Activated CD8-positive, alpha-beta memory T cell treated with anti-CD3 and anti-CD28 coated beads for 36 hours (primary cell): Measurements from ENCODE around the gene PTGES2. TPM values are rescaled to one million over a fixed set of nuclear protein-coding genes. Genes with fewer than 3 reads are reported as not detected.

ENCODE experiments used
- CTCF ChIA-PET: fragments of 350-600 bp; sonication (Branson Sonifier 250); formaldehyde crosslinking; loops from one replicate; lab custom pipeline; 2021; ENCODE audit warnings: antibody characterized with exemption; lab: Charles Lee
- POLR2A ChIA-PET: fragments of 350-600 bp; sonication (Branson Sonifier 250); formaldehyde crosslinking; loops from one replicate; lab custom pipeline; 2021; ENCODE audit warnings: antibody characterized with exemption; lab: Charles Lee
- total RNA-seq, 2 experiments: library from RNA; stranded (reverse); gene quantifications; one replicate each; pipeline ENCODE4 v1.2.3, GENCODE V29; 2021

Gene PTGES2
- total RNA-seq, 2 experiments from 2014 or later, result 68.3 to 68.6 TPM

DNA sequence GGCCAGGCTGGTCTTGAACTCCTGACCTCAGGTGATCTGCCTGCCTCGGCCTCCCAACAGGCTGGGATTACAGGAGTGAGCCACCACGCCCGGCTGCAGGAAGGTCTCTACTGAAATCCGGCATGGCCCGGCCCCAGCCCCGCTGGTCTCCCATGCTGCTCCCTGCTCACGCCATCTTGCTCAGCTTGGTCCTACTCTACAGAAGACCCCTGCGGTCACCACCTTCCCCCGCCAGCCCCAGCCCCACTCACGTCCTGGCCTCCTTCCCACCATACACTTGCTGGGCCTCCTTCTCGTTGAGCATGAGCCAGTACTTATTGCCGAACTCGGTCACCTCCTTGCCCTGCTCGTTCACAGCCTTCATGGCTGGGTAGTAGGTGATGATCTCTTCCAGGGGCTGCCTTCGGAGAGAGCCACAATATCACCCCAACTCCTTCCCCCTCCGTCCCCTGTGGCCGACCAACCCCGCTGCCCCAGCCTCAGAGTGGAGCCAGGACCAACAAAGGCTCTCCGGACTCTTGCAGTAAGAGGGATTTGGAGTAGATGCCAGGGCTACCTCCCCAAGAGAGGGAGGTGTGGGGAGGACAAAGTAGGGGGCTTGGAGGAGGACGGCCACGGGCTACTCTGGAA is 4.0 kb downstream of the PTGES2 start:
- CTCF ChIA-PET, result no interaction called here
- POLR2A ChIA-PET, result interaction anchor here (0.7 kb wide), 1 partner anchor 13 kb away, joined by 7 read pairs; no protein-coding TSS in a partner anchor

DNA sequence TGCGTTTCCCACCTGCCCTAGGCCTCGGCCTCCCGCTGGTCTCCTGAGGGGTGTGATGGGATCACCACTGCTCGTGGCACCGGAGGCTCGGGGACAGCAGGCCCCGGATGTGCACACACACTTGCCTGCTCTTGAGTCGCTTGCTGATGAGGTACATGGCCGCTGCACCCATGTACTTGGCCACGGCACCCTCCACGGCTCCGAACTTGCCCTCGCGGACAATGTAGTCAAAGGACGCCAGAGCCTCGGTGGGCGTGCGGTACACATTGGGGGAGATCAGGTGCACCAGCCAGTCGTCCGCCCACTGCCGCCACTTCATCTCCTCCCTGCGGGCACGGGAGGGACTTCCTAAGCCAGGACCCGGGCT is 4.7 kb downstream of the PTGES2 start:
- CTCF ChIA-PET, result no interaction called here
- POLR2A ChIA-PET, result no interaction called here

DNA sequence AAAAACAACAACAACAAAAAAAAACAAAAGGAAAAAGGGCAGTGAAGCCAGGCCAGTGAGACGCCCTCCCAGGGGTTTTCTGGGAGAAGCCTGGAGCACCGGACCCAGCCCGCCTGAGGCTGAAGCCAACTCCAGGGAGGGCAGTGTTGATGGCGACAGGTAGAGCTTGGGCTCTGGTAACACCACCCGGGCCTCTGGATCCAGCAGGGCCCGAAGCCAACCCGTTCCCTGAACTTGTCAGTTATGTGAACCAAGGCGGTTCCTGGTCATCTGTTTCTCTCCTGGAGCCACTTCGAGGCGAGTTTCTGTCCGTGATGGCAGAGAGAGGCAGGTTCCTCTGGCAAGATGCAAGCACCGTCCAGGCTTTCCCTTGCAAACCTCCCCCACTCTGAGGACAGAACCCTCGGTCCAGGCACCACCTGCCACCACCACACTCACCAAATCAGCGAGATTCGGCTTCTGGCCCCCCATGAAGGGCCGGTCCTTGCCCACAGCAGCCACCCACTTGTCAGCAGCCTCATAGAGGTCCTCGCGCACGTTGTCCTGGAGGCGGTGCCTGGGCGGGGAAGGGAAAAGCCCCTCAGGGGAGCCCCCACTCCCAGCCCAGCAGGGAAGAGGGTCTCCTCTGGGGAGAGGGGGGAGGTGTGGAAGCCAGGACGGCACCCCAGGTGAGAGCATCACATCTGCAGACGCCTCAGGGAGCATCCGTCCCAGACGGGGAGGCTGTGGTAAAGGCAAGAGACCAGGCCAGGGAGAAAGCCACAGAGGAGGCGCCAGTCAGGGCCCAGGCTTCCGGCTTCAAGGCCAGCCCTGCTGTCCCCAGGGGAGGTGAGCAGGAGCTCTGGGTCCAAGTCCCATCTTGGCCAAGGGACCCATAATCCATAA is 5.4 kb downstream of the PTGES2 start:
- ChIA-PET POLR2A (no interaction called here), CTCF (interaction anchor here (0.7 kb wide), 1 partner anchor 95 kb away, joined by 3 read pairs; no protein-coding TSS in a partner anchor)

DNA sequence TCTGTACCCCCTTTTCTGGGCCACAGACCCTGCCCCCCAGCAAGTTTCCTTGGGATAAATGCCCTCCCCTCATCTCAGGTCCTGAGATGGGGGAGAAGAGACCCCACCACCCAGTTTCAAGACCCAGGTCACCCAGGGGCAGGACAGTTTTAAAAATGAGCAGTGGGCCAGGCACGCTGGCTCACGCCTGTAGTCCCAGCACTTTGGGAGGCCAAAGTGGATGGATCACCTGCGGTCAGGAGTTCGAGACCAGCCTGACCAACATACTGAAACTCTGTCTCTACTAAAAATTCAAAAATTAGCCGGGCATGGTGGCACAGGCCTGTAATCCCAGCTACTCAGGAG is 6.1 kb downstream of the PTGES2 start:
- POLR2A ChIA-PET, result no interaction called here
- CTCF ChIA-PET, result interaction anchor here (0.6 to 0.7 kb wide), 2 partner anchors 96 to 297 kb away, joined by 3 to 4 read pairs; no protein-coding TSS in a partner anchor

DNA sequence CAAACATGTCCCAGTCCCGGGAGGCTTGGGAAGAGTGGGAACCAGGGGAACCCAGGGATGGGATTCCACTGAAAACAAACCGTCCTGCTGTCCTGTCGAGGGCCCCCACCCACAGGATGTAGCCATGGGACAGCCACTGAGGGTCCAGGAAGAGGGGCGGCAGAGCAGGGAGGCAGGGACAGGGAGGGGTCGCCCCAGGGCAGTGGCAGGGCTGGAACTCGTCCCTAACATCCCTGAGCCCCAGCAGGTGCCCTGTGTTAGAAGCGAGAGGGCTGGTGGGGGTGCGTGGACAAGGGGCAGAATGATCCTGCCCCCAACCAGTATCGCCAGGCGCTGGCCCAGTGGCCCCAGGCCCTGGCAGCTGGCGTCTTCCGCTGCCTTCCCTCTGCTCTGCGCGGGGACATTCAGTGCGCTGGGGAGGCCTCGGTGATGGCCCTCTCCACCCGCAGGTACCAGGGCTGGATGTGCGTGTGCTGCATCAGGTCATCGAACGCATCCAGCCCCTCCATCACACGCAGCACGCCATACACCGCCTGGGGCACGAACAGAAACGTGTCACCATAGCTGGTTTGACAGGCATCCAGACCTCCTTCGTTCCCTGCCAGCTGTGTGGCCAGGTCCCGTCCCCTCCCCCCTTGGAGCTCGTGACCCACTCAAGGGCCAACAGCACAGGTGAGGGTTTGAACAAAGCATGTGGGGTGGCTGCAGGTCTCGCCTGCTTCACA is 6.6 kb downstream of the PTGES2 start:
- ChIA-PET POLR2A (no interaction called here), CTCF (interaction anchor here (0.6 to 0.7 kb wide), 2 partner anchors 96 to 297 kb away, joined by 3 to 4 read pairs; no protein-coding TSS in a partner anchor)

DNA sequence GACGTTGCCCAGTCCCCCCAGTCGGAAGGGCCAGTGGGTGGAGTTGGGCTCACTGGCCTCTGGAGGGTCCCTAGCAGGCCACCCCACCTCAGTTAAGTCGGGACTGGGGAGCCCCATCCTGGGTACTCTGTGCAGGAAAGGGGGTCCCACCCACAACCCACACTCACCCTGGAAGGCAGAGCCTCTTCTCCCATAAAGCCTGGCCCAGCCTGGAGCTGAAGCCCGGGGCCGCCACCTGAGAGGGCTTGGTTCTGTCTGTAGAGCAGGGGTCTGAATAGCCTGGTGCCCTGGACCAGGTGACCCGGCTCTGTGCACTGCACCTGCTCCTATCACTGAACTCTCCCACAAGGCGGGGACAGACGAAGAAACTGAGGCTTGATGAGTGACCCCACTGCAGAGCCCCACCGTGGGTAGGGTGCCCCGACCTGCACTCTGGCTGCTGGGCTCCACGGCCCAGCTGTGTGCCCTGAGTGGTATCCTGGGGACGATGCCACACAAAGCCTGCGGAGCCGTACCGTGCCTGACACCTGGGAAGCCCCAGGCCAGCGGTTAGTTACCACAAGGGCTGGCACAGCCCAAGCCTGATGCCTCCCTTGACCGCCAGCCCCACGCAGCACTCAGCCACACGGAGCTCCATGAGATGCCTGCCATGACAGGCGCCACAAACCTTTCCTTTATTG is 7.3 kb downstream of the PTGES2 start:
- CTCF ChIA-PET, result interaction anchor here (1.0 kb wide), 1 partner anchor 176 kb away, joined by 3 read pairs; no protein-coding TSS in a partner anchor
- POLR2A ChIA-PET, result no interaction called here

DNA sequence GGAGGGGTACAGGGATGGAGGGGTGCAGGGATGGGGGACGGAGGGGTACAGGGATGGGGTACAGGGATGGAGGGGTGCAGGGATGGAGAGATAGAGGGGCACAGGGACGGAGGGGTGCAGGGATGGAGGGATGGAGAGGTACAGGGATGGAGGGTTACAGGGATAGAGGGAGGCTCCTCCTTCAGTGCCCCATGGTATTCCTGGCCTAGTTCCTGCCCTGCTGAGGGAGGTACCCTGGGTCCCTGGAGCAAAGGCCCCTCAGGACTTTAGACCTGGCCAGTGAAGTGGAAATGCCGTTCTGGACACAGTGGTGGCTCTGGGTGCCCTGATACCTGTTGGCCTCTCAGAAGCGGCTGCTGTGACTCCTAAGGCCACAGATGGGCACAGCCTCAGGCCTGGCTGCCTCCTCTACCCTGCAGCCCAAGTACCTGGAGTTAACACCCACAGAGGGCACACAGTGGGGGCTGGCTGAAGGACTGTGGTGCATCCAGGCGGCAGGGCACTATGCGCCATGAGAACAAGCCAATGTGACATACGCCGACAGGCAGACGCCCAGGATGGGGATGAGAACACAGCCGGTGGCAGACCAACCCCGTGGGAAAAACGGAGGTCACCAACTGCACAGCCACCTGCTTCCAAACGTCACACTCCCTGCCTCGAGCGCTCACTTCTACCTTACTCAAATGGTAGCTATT is 8.4 kb downstream of the PTGES2 start:
- ChIA-PET POLR2A (no interaction called here), CTCF (interaction anchor here (1.0 kb wide), 1 partner anchor 175 kb away, joined by 3 read pairs; no protein-coding TSS in a partner anchor)

DNA sequence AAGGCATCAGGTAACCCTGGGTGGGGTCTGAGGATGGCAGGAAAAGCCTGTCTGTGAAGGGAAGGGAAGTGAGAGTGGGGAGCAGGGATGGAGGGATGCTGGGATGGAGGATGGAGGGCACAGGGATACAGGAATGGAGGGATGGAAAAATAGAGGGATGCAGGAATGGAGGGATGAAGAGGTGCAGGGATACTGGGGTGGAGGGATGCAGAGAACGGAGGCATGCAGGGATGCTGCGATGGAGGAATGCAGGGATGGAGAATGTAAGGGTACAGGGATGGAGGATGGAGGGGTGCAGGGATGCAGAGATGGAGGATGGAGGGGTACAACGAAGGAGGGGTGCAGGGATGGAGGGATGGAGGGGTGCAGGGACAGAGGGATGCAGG is 9.1 kb downstream of the PTGES2 start:
- ChIA-PET CTCF (interaction anchor here (0.5 to 3.2 kb wide), 20 partner anchors 8 to 373 kb away, joined by 3 to 28 read pairs (median 6); no protein-coding TSS in a partner anchor), POLR2A (no interaction called here)

DNA sequence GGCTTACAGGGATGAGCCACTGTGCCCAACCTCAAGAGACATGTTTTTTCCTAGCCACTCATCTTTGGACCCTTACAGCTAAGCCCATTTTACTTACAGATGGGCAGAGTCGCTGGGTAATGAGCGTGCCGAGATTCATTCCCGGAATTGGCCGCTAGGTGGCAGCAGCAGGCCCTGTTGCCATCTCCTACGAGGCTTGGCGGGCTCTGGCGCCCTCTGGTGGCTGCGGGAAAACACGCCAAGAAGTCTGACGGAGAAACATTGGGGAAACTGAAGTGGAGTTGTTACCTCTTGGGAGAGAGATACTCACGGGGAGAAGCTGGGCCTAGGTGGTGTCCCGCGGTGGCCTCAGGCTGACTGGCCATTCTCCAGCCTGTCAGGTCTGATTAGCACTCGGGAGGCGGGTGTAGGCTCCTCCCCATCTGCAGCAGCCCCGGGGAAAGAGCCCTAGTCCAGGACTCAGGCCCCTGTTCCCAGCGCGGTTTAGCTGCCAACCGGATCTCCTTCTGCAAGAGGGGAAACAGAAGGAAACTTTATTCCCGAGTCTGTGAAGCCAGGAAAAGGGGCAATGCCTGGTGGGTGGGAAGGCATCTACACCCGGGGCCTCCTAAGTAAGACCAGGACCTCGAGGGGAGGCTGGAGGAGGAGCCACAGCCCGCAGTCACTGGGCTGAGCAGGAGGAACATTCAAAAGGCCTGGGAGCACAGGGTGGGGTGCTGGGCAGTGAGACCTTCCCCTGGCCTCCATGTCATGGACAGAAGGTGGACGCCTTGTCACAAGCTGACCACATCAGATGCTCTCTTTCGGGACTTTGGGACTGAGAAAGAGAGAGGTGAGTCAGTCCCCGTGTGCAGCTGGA is 9.7 kb downstream of the PTGES2 start:
- POLR2A ChIA-PET, result no interaction called here
- CTCF ChIA-PET, result interaction anchor here (0.5 to 3.2 kb wide), 36 partner anchors 8 to 545 kb away, joined by 3 to 28 read pairs (median 4); partner anchors contain the start of gene BBLN

DNA sequence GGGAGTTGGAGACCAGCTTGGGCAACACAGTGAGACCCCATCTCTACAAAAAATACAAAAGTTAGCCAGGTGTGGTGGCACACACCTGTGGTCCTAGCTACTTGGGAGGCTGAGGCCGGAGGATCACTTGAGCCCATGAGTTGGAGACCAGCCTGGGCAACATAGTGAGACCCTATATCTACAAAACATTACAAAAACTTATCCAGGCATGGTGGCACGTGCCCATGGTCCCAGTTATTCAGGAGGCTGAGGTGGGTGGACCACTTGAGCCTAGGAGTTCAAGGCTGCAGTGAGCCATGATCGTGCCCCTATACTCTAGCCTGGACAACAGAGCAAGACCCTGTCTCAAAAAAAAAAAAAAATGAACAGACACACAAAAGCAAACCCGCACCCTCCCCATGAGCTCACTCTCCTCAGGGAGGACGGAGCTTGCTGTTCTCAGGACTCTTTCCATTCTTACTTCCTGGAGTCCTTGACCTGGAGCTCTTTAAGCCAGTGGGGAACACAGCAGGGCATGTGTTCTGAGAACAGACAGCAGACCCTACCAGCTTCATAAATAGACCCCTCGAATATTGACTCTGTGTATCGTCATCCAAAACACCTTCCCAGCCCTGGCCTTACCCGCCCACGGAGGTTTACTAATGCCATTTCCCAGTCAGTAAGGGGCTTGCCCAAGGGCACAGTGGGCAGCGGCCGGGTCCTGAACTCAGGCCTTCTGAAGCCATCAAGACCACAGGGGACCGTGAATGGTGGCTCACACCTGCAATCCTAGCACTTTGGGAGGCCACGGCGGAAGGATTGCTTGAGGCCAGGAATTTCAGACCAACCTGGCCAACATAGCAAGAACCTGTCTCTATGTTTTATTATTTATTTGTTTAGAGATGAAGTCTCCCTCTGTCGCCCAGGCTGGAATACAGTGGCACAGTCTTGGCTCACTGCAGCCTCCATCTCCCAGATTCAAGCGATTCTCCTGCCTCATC is 11.1 kb downstream of the PTGES2 start:
- ChIA-PET POLR2A (interaction anchor here (0.5 kb wide), 1 partner anchor 72 kb away, joined by 4 read pairs; no protein-coding TSS in a partner anchor), CTCF (interaction anchor here (1.1 to 3.2 kb wide), 7 partner anchors 9 to 234 kb away, joined by 3 to 28 read pairs (median 7); no protein-coding TSS in a partner anchor)

DNA sequence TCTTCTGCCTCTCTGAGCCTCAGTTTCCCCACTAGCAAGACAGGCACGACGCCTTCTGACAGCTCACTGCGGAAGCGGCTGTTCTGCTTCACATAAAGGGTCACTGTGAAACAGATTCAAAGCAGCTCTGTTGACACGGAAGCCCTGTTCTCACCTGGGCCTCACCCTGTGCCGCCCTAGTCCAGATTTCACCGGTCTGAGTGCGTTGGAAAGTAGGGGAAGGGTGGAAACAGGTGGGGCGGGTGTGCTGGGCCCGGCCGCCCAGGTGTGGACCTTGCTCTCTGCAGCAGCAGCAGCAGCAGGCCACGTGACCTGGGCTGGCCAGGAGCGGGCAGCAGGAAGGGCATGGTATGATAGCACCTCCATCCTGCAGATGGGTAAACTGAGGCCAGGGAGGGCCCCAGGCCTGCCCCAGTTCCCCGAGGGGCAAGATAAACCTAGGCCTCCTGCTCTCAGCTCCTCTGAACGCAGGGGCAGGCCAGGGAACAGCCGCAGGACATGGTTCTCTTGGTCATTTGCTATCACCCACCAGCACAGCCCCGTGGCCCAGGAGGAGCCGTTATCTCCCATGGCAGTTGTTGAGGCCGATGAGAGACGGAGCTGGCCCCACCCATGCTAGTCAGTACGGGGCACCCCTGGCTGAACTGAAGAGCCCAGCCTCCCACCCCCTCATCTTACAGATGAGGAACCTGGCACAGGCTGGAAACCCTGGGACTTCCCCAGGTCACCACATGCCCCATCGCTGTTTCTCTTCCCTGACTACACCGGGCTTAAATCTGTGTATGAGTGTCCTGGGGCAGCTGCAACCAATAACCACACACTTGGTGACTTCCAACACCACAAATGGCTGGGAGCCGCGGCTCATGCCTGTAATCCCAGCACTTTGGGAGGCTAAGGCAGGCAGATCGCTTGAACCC is 12.1 kb downstream of the PTGES2 start:
- ChIA-PET POLR2A (no interaction called here), CTCF (interaction anchor here (0.9 to 3.2 kb wide), 6 partner anchors 10 to 233 kb away, joined by 3 to 28 read pairs (median 5); no protein-coding TSS in a partner anchor)

DNA sequence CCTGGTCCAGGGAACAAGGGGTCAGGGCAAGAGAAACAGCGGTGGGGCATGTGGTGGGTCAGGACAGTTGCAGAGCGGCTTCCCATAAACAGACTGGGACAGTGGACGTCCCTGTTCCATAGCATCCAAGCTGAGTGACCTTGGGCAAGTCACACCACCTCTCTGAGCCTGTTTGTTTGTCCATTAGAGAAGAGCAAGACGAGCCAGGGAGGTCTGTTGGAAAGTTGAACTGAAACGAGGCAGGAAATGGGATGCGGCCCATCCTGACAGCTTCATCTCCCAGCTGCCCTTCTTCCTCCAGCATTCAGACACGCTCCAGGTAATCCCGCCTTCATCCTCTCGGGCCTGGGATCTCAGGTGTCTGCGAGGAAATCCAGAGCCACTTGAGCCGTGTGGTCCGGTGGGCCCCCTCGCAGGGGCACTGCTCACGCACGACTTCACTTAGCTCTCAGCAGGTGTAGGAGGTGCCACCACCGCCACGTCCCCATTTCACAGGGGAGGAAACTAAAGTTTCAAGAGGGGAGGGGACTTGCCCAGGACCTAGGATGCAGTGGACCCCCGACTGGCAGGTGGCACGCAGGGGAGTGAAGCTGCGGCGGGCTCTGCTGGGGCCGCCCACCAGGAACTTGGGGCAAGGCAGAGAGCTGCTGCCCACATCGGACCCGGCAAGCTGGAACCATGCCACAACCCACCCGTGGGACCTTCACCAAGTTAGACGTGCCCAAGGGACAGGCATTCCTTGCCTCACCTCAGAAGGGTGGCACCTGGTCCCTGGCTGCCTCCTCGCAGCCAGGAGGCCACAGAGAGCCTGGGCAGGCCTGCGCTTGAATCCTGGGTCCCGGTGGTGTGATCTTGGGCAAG is 13.0 kb downstream of the PTGES2 start:
- POLR2A ChIA-PET, result no interaction called here
- CTCF ChIA-PET, result interaction anchor here (0.6 to 2.4 kb wide), 4 partner anchors 10 to 257 kb away, joined by 3 to 9 read pairs (median 4); partner anchors contain the start of gene URM1

DNA sequence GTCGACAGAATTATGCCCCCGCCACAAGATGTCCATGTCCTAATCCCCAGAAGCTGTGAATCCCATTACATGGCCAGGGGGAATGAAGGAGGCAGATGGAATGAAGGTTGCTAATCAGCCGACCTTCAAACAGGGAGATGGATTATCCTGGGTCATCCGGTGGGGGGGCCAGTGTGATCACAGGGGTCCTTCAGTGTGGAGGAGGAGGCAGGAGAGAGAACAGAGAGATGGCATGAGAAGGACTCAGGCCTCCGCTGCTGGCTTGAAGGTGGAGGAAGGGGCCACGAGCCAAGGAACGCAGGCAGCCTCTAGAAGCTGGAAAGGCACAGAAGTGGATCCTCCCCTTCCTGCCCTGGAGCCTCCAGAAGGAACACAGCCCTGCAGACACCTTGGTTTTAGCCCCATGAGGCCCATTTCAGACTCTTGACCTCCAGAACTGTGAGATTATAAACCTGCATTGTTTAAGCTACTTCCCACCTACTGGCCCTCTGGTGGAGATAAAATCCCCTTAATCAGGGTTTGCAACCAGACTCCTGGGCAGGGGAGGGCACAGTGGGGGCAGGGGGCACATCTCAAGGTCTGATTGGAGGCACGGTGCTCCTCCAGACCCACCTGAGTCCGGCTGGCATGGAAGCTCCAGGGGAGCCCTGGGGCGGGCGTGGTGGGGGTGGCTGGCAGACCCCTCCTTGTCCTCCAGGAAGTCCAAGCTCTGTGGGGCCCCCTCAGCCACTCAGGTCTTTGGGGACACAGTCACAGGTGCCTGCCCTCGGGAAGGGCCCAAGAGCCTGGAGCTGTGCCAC is 13.8 kb downstream of the PTGES2 start:
- ChIA-PET POLR2A (interaction anchor here (0.6 kb wide), 1 partner anchor 188 kb away, joined by 3 read pairs; no protein-coding TSS in a partner anchor), CTCF (interaction anchor here (0.6 to 1.4 kb wide), 3 partner anchors 11 to 257 kb away, joined by 3 to 6 read pairs (median 3); partner anchors contain the start of gene URM1)
